Loucy (cell line): ENCODE data around the gene CASK.

Experiments used
- H2AFZ ChIP-seq: fragments of 200-600 bp; sonication (generic); 2 replicates; pipeline ENCODE4 v1.6.0; 2016; ENCODE audit warnings: antibody characterized with exemption, mild to moderate bottlenecking, low read length, moderate library complexity
- H3F3A ChIP-seq: fragments of 200-600 bp; 2 replicates; pipeline ENCODE4 v1.6.0; 2016; ENCODE audit warnings: antibody characterized with exemption, low read depth, mild to moderate bottlenecking
- H3K27me3 ChIP-seq: fragments of 200-600 bp; sonication (generic); 2 replicates; pipeline ENCODE4 v1.6.1; 2014; ENCODE audit warnings: low read length, mild to moderate bottlenecking; ENCODE audit not compliant: insufficient read depth, poor library complexity, severe bottlenecking
- H3K36me3 ChIP-seq: fragments of 200-600 bp; sonication (generic); 2 replicates; pipeline ENCODE4 v1.6.1; 2016; ENCODE audit warnings: low read length; ENCODE audit not compliant: insufficient read depth
- H3K4me1 ChIP-seq: fragments of 200-600 bp; sonication (generic); 2 replicates; pipeline ENCODE4 v1.5.1; 2014; ENCODE audit warnings: low read length, mild to moderate bottlenecking; ENCODE audit not compliant: insufficient read depth, poor library complexity, severe bottlenecking
- H3K4me2 ChIP-seq: fragments of 200-600 bp; sonication (generic); 2 replicates; pipeline ENCODE4 v1.6.0; 2014; ENCODE audit warnings: antibody characterized with exemption, low read length, low read depth, mild to moderate bottlenecking; ENCODE audit not compliant: poor library complexity, severe bottlenecking
- H3K4me3 ChIP-seq: fragments of 200-600 bp; sonication (generic); 2 replicates; pipeline ENCODE4 v1.5.1; 2014; ENCODE audit warnings: low read length, mild to moderate bottlenecking, mixed read lengths; ENCODE audit not compliant: poor library complexity, severe bottlenecking
- H3K79me2 ChIP-seq: fragments of 200-600 bp; sonication (generic); 2 replicates; pipeline ENCODE4 v1.6.1; 2014; ENCODE audit warnings: low read length; ENCODE audit not compliant: insufficient read depth
- H3K9ac ChIP-seq: fragments of 200-600 bp; sonication (generic); 2 replicates; pipeline ENCODE4 v1.6.0; 2014; ENCODE audit warnings: mild to moderate bottlenecking, low read depth, low read length, moderate library complexity; ENCODE audit not compliant: poor library complexity, severe bottlenecking
- H3K9me2 ChIP-seq: fragments of 200-600 bp; sonication (generic); replicated peaks from 2 replicates; pipeline ENCODE4 v1.6.1; 2016; ENCODE audit warnings: low read depth, low read length, mixed read lengths
- H3K9me3 ChIP-seq: fragments of 200-600 bp; sonication (generic); 2 replicates; pipeline ENCODE4 v1.6.1; 2014; ENCODE audit warnings: mild to moderate bottlenecking, antibody characterized with exemption, low read length, low read depth; ENCODE audit not compliant: insufficient read depth
- H4K20me1 ChIP-seq: fragments of 200-600 bp; sonication (generic); 2 replicates; pipeline ENCODE4 v1.6.0; 2014; ENCODE audit warnings: antibody characterized with exemption, low read length, mild to moderate bottlenecking; ENCODE audit not compliant: insufficient read depth, poor library complexity, severe bottlenecking
- EZH2phosphoT487 ChIP-seq: fragments of 200-600 bp; IDR thresholded peaks from 2 replicates; pipeline ENCODE4 v1.6.1; 2018; ENCODE audit warnings: antibody characterized with exemption, mild to moderate bottlenecking, moderate library complexity, borderline replicate concordance
- TF ChIP-seq, protein P1 (sequence below): fragments of 200-600 bp; sonication (generic); conservative IDR thresholded peaks from 2 replicates; pipeline ENCODE4 v1.5.1; 2014; ENCODE audit warnings: mild to moderate bottlenecking, antibody characterized with exemption, low read length

CASK gene

DNA sequence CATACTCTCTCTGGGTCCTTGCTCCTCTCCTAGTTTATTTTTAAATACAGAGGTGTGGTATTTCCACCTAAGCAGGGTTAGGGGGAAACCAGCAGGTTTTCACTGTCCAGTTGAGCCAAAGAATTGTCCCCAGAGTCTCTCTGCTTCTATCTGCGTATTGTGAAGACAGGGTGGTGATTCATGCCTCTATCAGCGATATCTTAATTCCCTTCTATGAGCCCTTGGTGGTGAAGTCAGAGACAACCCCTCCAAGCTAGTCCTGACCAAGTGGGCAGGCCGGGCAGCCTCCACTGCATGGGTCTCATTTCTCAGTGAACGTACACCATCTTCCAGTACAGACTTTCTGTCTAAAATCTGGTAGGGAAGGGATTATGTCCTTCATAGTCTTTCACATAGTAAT is 335.1 kb downstream of the CASK start:
- no peak overlapping the region for H2AFZ ChIP-seq
- no peaks in the 10 kb centered on the region for H3K4me1 ChIP-seq
- no peaks in the 10 kb centered on the region for H3K9me3 ChIP-seq
- H3K9ac ChIP-seq: no peak overlapping the region
- no peaks in the 10 kb centered on the region for H3F3A ChIP-seq
- no peak for TF ChIP-seq EZH2phosphoT487
- TF ChIP-seq, protein P1, sequence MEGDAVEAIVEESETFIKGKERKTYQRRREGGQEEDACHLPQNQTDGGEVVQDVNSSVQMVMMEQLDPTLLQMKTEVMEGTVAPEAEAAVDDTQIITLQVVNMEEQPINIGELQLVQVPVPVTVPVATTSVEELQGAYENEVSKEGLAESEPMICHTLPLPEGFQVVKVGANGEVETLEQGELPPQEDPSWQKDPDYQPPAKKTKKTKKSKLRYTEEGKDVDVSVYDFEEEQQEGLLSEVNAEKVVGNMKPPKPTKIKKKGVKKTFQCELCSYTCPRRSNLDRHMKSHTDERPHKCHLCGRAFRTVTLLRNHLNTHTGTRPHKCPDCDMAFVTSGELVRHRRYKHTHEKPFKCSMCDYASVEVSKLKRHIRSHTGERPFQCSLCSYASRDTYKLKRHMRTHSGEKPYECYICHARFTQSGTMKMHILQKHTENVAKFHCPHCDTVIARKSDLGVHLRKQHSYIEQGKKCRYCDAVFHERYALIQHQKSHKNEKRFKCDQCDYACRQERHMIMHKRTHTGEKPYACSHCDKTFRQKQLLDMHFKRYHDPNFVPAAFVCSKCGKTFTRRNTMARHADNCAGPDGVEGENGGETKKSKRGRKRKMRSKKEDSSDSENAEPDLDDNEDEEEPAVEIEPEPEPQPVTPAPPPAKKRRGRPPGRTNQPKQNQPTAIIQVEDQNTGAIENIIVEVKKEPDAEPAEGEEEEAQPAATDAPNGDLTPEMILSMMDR: no peak
- no peaks in the 10 kb centered on the region for H3K79me2 ChIP-seq
- H3K4me3 ChIP-seq: no peak overlapping the region
- H3K9me2 ChIP-seq: no peaks in the 10 kb centered on the region
- H3K36me3 ChIP-seq: peaks cover 4% of the 10 kb centered on the region; the same call in 1 of the 2 replicates
- H4K20me1 ChIP-seq: no peaks in the 10 kb centered on the region
- no peaks in the 10 kb centered on the region for H3K27me3 ChIP-seq
- no peak overlapping the region for H3K4me2 ChIP-seq

GRCh38 chrX:41580423-41581064 is 342.8 kb downstream of the CASK start:
- no peaks in the 10 kb centered on the region for H3K27me3 ChIP-seq
- H3K36me3 ChIP-seq: peaks cover 17% of the 10 kb centered on the region; the same call in 1 of the 2 replicates
- no peaks in the 10 kb centered on the region for H3F3A ChIP-seq
- H3K4me3 ChIP-seq: no peak overlapping the region
- no peak overlapping the region for H3K4me2 ChIP-seq
- no peaks in the 10 kb centered on the region for H3K9me3 ChIP-seq
- no peaks in the 10 kb centered on the region for H4K20me1 ChIP-seq
- no peaks in the 10 kb centered on the region for H3K9me2 ChIP-seq
- TF ChIP-seq EZH2phosphoT487: no peak
- TF ChIP-seq, protein P1: no peak
- H3K9ac ChIP-seq: no peak overlapping the region
- no peaks in the 10 kb centered on the region for H3K4me1 ChIP-seq
- no peaks in the 10 kb centered on the region for H3K79me2 ChIP-seq
- H2AFZ ChIP-seq: no peak overlapping the region

GRCh38 chrX:41563876-41564275 is 359.5 kb downstream of the CASK start:
- Histone ChIP-seq H4K20me1 (no peaks in the 10 kb centered on the region), H3K4me2 (no peak overlapping the region), H3K4me1 (peaks cover 11% of the 10 kb centered on the region), H3K9me2 (no peaks in the 10 kb centered on the region), H3K4me3 (no peak overlapping the region), H3K36me3 (peaks cover 9% of the 10 kb centered on the region; the same call in 1 of the 2 replicates), H3K9ac (no peak overlapping the region), H3K79me2 (no peaks in the 10 kb centered on the region), H2AFZ (no peak overlapping the region), H3F3A (no peaks in the 10 kb centered on the region), H3K9me3 (no peaks in the 10 kb centered on the region), H3K27me3 (no peaks in the 10 kb centered on the region)
- TF ChIP-seq, protein P1: no peak
- no peak for TF ChIP-seq EZH2phosphoT487
